Measurements from ENCODE around the gene SRP54.

- no peak for TF ChIP-seq CTCF (IDR thresholded peaks at IDR 0.05; ENCODE audit: low read depth, low read length, poor library complexity, severe bottlenecking)
- no peak for TF ChIP-seq EZH2phosphoT487 (IDR thresholded peaks at IDR 0.05; ENCODE audit: borderline replicate concordance, low read length)
These were observed 47.3 kb upstream of the SRP54 start for GRCh38 chr14:34935488-34935887.
